SK-N-SH treated with all-trans-retinoic acid at 6 μM for 48 hours (cell line): ENCODE data around the gene SPP1.

ENCODE experiments used
- ARNTL ChIP-seq: fragments of 450-650 bp; formaldehyde crosslinking; IDR thresholded peaks from 2 replicates; pipeline ENCODE4 v1.5.0; 2020; ENCODE audit warnings: low read depth, mild to moderate bottlenecking, moderate library complexity, borderline replicate concordance
- CSRNP3 ChIP-seq: fragments of 250-450 bp; sonication (Bioruptor Pico); IDR thresholded peaks from 2 replicates; pipeline ENCODE4 v1.5.1; 2021; ENCODE audit warnings: mild to moderate bottlenecking, moderate library complexity
- ESRRG ChIP-seq: fragments of 250-450 bp; sonication (Bioruptor Pico); IDR thresholded peaks from 2 replicates; pipeline ENCODE4 v1.6.1; 2021; ENCODE audit warnings: mild to moderate bottlenecking
- ISL1 ChIP-seq: fragments of 250-450 bp; sonication (Bioruptor Pico); IDR thresholded peaks from 2 replicates; pipeline ENCODE4 v2.1.2; 2022; ENCODE audit warnings: mild to moderate bottlenecking, moderate library complexity
- OSR1 ChIP-seq: fragments of 250-450 bp; sonication (Bioruptor Pico); IDR thresholded peaks from 2 replicates; pipeline ENCODE4 v1.8.0; 2022; ENCODE audit warnings: moderate library complexity, mild to moderate bottlenecking, inconsistent platforms
- RARB ChIP-seq: fragments of 250-450 bp; sonication (Bioruptor Pico); IDR thresholded peaks from 2 replicates; pipeline ENCODE4 v1.8.0; 2021; ENCODE audit warnings: mild to moderate bottlenecking, moderate library complexity
- SNAI2 ChIP-seq: fragments of 250-450 bp; sonication (Bioruptor Pico); IDR thresholded peaks from 2 replicates; pipeline ENCODE4 v1.5.0; 2020; ENCODE audit warnings: mild to moderate bottlenecking, moderate library complexity
- ZC3H10 ChIP-seq: fragments of 250-450 bp; sonication (Bioruptor Pico); IDR thresholded peaks from 2 replicates; pipeline ENCODE4 v1.5.1; 2021; ENCODE audit warnings: mild to moderate bottlenecking, moderate library complexity
- ZFP3 ChIP-seq: fragments of 250-450 bp; sonication (Bioruptor Pico); IDR thresholded peaks from 2 replicates; pipeline ENCODE4 v1.5.0; 2020; ENCODE audit warnings: mild to moderate bottlenecking, moderate library complexity
- ZFP30 ChIP-seq: fragments of 450-650 bp; formaldehyde crosslinking; IDR thresholded peaks from 2 replicates; pipeline ENCODE4 v1.5.0; 2022; ENCODE audit warnings: mild to moderate bottlenecking, moderate library complexity
- ZNF565 ChIP-seq: fragments of 450-650 bp; formaldehyde crosslinking; conservative IDR thresholded peaks from 2 replicates; pipeline ENCODE4 v1.5.0; 2020; ENCODE audit warnings: low read depth, mild to moderate bottlenecking, moderate library complexity
- ZNF70 ChIP-seq: fragments of 450-650 bp; formaldehyde crosslinking; IDR thresholded peaks from 2 replicates; pipeline ENCODE4 v1.5.0; 2020; ENCODE audit warnings: mild to moderate bottlenecking, moderate library complexity
- TF ChIP-seq, protein P1 (sequence below): fragments of 250-450 bp; sonication (Bioruptor Pico); IDR thresholded peaks from 2 replicates; pipeline ENCODE4 v1.8.0; 2020; ENCODE audit warnings: mild to moderate bottlenecking, moderate library complexity, borderline replicate concordance

DNA sequence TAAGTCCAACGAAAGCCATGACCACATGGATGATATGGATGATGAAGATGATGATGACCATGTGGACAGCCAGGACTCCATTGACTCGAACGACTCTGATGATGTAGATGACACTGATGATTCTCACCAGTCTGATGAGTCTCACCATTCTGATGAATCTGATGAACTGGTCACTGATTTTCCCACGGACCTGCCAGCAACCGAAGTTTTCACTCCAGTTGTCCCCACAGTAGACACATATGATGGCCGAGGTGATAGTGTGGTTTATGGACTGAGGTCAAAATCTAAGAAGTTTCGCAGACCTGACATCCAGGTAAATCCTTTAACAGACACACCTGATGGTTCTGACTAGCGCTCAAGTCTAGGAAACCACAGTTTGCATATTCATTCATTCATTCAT is 6.0 kb downstream of the SPP1 start:
- no peak for TF ChIP-seq ZNF70 (CRISPR knock-in tag)
- no peak for TF ChIP-seq ARNTL
- no peak for TF ChIP-seq ZFP3 (CRISPR knock-in tag)
- no peak for TF ChIP-seq ZFP30
- TF ChIP-seq, protein P1, sequence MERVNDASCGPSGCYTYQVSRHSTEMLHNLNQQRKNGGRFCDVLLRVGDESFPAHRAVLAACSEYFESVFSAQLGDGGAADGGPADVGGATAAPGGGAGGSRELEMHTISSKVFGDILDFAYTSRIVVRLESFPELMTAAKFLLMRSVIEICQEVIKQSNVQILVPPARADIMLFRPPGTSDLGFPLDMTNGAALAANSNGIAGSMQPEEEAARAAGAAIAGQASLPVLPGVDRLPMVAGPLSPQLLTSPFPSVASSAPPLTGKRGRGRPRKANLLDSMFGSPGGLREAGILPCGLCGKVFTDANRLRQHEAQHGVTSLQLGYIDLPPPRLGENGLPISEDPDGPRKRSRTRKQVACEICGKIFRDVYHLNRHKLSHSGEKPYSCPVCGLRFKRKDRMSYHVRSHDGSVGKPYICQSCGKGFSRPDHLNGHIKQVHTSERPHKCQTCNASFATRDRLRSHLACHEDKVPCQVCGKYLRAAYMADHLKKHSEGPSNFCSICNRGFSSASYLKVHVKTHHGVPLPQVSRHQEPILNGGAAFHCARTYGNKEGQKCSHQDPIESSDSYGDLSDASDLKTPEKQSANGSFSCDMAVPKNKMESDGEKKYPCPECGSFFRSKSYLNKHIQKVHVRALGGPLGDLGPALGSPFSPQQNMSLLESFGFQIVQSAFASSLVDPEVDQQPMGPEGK = no peak
- no peak for TF ChIP-seq ZC3H10
- TF ChIP-seq RARB = no peak
- TF ChIP-seq OSR1 = no peak
- no peak for TF ChIP-seq CSRNP3 (CRISPR knock-in tag)
- TF ChIP-seq SNAI2 = no peak
- TF ChIP-seq ESRRG = no peak
- no peak for TF ChIP-seq ZNF565 (CRISPR knock-in tag)
- TF ChIP-seq ISL1 (CRISPR knock-in tag) = no peak
